HG02610 (cell line): ENCODE results near the gene INTS1.

Experiments
- ATAC-seq: cut with Tn5 transposase; IDR thresholded peaks from one replicate; pipeline ENCODE4 v1.9.1; 2021; ENCODE audit warnings: mild to moderate bottlenecking, moderate library complexity; ENCODE audit not compliant: unreplicated experiment

The INTS1 gene, protein sequence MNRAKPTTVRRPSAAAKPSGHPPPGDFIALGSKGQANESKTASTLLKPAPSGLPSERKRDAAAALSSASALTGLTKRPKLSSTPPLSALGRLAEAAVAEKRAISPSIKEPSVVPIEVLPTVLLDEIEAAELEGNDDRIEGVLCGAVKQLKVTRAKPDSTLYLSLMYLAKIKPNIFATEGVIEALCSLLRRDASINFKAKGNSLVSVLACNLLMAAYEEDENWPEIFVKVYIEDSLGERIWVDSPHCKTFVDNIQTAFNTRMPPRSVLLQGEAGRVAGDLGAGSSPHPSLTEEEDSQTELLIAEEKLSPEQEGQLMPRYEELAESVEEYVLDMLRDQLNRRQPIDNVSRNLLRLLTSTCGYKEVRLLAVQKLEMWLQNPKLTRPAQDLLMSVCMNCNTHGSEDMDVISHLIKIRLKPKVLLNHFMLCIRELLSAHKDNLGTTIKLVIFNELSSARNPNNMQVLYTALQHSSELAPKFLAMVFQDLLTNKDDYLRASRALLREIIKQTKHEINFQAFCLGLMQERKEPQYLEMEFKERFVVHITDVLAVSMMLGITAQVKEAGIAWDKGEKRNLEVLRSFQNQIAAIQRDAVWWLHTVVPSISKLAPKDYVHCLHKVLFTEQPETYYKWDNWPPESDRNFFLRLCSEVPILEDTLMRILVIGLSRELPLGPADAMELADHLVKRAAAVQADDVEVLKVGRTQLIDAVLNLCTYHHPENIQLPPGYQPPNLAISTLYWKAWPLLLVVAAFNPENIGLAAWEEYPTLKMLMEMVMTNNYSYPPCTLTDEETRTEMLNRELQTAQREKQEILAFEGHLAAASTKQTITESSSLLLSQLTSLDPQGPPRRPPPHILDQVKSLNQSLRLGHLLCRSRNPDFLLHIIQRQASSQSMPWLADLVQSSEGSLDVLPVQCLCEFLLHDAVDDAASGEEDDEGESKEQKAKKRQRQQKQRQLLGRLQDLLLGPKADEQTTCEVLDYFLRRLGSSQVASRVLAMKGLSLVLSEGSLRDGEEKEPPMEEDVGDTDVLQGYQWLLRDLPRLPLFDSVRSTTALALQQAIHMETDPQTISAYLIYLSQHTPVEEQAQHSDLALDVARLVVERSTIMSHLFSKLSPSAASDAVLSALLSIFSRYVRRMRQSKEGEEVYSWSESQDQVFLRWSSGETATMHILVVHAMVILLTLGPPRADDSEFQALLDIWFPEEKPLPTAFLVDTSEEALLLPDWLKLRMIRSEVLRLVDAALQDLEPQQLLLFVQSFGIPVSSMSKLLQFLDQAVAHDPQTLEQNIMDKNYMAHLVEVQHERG (N-terminal part only)

DNA sequence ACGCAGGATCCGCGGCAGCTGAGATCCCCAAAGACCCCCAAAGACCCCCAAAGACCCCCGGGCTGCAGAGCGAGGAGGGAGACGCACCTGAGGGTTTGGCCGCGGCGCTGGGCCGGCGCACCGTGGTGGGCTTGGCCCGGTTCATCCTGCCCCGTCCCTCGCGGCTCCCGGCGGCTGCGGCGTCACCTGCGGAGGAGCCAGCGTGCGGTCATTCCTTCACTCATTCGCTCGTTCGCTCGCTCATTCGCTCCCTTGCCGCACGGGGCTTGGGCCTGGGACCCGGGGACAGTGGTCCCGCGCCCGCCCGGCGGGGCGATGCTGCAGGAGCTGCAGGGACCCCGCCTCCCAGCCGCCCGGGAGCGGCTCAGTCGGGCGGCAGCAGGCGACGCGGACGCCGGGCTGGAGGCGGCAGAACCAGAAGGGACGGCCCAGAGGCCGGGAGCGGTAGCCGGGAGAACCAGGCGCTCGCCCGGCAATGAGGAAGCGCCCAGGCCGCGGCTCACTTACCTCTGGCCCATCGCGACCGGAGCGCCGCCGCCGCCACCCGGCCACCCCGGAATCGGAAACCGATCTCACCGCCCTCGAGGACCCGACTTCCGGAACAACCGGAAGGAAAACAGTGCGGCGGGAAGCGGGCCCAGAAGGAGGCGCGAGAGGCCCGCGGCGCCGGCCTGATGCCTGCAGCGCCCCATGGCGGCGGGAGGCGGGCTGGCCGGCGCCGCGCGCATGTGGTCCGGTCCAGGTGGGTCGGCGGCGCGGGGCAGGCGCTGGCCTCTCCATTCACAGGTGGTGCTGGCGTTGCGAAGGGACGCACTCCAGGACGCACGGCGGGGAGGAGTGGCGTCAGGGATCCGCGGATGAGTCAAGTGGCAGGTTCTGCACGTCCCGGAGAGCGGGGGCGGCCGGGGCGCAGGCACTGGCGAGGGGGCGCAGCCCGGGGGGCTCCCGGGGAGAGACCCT is at the start of gene INTS1:
TSS of gene INTS1 (minus strand) at position 574 of the 960 bp plus-strand sequence. CDS start at position 145, 429 bp downstream.
- ATAC-seq: peak; percentile 71

DNA sequence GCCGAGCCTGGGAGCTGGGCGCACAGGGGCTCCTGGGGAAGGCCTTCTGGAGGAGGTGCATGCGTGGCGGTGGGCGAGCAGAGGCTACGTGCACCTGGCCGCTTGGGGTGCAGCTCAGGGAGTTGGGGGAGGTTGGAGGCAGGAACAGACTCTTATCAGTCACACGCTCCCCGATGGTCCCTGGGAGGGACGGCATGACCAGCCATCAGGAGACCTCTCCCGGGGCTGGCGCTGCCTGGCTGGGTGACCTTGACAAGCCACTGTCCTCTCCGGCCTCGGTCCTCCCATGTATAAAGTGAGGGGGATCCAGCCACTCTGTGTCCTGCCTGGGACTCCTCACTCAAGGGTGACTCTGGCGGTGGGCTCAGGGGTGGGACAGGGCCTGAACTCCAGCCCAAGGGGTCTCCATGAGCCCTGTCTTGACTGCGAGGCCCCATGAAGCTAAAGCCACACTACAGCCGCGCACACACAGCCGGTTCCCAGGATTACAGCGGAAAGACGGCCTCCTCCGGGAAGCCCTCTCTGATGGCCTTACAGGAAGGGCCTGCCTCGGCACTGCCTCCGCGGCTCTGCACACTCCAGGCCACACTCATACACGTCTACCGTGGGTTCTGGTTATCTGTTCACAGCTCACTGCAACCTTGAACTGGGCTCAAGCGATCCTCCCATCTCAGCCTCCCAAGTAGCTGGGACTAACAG is 49.5 kb upstream of the INTS1 start:
- ATAC-seq: no peak

DNA sequence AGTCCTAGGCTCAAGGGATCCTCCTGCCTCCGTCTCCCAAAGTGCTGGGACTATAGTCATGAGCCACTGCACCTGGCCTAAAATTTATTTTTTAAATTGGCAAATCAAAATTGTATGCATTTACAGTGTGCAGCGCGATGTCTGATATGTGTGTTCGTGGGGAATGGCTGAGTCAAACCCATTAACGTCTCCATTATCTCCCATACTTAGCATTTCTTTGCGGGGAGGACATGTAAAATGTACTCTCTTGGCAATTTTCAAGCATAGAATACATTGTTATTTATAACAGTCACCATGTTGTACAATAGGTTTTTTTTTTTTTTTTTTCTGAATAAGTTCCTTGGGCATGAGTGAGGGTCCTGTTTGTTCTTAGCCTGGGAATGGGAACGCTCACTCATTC is 48.0 kb upstream of the INTS1 start:
- ATAC-seq: no peak

DNA sequence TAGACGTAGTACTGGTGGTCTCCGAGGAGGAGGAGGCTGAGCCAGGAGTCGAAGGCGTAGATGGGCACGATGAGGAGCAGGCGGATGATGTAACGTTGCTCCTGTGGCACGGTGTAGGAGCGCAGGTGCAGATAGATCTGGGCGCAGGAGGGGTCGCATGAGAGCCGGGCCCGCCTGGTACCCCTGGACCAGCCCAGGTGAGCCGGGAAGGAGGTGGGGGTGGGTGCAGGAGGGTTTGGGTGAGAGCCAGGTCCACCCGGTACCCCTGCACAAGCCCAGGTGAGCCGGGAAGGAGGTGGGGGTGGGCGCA is 46.6 kb upstream of the INTS1 start:
- no peak for ATAC-seq

DNA sequence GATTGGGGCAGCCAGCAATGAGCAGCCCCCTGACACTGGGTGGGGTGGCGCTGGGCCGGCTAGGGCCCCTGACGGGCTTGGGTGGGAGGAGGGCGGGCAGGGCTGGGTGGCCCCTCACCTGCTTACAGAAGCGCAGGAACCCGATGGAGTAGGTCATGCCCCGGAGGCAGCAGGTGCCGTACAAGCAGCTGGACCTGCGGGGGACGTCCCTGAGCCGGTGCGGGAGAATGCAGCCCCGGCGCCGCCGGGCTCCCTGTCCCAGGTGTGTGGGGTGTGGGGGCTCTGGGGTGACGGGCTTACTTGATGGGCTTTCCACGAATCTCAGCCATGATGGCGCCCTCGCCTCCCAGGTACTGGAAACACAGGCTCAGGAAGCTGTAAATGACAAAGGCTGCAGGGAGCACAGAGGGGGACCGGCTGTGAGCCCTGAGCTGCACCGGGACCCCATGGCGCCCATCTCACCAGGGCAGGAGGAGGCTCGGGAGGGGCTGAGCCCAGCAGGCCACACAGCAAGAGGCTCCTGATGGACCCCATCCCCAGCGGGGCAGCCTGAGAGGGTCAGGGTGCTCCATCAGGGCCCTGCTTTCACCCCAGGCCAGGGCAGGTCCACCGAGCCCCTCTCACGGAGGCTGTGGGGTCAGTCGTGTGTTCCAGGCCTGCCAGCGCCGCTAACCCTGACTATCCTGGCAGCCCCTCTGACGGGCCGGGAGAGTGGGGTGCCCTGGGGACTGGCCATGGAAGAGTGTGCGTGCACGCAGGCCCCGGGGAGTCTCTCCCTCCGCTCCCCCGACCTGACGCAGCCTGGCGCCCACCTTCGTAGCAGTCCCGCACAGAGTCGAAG is 46.0 kb upstream of the INTS1 start:
- ATAC-seq: no peak

DNA sequence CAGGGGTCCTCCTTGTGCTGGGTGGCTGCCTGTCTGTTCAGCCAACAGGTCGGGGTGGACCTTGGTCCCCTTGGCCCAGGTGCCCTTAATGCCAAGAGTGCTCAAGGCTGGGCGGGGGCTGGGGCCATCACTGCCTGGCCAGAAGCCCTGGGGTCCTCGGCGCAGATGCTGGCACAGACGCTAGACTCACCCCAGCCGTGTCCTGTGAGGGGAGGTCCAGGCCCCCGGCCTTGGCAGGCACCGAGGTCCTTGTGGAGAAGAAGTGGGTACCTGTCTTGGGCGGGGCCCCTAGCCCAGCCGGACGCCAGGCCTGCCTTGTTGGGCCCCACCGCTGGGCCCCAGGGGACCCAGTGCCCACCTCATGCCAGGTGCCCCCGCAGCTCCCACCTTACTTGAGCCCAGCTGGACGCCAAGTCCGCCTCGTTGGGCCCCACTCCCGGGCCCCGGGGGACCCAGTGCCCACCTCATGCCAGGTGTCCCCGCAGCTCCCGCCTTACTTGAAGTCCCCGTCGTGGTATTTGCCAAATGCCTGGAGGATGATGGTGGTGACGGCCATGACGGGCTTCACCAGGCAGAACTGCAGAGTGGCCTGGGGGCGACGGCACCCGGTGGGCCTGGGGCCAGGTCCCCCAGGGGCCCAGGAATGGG is 45.3 kb upstream of the INTS1 start:
- no peak for ATAC-seq

DNA sequence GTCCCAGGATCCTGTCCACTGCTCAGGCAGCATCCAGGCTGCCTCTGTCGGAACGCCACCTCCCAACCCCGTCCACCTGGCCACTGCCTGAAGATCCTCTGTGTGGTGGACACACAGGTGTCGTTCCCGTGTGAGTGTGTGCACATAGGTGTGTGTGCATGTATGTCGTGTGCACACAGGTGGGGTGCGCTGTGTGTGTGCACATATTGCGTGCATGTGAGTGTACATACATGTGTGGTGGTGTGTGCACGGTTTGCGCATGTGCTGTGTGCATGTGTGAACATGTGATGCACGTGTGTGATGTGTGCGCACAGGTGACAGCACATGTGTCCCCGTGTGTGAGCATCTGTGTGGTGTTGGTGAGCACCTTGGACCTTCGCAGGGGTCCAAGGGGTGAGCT is 44.8 kb upstream of the INTS1 start:
- ATAC-seq: no peak

DNA sequence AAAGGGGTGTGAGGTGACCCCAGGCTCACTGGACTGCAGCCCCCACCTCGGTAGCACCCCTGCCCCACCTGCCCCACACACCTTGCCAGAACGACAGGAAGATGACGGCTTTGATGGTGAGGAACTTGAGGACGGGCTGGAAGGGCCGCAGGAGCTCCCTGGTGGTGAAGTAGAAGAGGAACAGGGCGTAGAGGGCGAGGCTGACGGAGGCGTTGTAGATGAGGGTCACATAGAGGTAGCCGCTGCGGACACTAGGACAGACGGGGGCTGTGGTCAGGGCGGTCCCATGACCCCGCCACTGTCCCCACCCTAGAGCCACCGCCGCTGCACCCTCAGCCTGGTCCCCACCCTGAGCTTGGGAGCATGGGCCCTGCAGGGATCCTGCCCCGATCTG is 44.2 kb upstream of the INTS1 start:
- no peak for ATAC-seq

DNA sequence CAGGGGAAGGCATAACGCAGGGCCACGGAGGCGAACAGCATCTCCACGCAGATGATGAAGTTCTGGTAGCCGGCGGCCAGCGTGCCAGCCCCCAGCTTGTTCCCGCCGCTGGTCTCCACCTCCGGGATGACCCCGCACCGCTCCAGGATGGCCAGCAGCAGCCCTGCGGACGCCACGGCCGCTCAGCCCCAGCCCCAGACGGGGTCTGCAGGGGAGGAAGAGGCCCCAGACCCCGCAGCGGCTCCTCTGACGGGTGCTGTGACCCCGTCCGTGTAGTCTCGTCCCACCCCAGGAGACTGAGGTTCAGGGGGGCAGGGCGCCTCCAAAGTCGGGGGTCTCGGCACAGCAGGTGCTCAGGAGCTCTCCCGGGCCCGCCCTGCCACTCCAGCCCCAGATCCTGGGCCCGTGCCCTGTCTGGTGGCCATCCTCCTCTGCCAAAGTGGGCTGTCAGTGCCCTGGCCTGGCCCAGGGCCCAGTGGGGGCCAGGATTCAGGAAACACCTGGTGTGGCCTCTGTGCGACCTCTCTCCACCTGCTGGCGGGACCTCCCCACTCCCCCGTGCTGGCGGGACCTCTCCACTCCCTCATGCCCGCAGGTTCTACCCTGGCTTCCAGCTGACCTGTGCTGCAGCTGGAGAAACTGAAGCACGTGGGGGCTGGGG is 43.7 kb upstream of the INTS1 start:
- ATAC-seq: no peak

DNA sequence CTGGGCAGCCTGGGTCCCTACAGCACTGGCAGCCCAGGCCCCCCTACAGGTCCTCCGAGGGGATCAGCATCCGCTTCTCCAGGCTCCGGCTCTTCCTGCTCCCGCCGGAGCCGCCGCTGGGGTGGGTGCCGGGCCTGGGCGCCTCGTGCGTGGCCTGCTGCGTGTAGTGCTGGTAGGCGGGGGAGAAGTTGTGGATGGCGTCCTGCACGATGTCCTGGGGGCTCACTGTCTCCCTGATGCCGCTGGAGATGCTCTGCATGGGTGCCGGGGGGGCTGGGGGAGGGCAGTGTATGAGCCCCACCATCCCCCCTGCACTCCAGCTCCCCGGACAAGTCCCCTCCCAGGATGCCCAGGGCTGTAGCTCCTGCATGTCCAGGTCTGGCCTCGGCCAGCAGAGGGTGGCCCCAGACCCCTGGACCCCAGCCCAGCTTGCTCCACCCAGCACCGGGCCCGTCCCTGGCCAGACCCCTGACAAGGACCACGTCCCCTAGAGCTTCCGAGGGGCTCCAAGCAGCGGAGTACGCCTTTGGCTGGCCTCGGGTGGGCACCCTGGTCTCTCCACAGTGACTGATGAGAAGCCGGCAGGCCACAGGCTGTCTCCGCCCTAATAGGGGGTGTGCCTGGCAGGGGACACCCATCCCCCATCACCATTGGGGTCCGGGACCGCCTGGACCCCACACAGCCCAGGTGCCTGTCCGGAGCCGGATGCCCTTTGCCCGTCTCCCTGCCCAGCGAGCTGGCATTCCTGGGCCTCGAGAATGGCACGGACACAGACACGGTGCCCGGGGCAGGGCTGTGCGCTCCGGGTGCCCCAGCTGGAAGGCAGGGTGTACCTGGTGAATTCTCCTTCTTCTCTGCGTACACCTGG is 43.0 kb upstream of the INTS1 start:
- no peak for ATAC-seq

DNA sequence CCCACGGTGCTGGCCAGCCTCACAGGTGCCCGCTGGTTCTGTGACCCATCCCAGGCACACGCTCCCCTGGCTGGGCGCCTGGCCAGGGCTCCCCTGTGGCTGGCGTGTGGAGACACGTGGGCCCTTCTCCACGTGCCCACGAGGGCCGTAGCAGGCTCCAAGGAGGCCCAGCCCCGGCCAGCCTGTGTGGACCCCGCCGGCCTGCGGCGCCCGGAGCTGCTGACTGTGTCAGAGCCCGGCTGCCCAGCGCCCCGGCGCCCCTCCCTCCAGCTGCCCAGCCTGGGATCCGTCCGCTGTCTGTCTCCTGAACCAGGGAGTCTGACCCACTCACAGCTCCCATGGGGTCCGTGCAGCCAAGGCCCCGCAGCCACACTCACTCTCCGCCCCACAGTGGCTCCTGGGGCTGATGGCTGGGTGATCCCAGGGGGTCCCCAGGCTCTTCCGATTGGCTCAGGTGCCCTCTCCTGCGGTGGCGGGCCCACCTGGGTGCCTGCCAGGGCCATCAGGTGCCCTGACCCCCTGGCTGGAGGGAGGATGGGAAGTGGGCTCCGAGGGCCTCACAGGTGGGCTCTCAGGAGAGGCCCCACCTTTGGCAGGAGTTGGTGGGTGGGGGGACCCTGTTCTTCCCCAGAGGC is 42.2 kb upstream of the INTS1 start:
- ATAC-seq: no peak

DNA sequence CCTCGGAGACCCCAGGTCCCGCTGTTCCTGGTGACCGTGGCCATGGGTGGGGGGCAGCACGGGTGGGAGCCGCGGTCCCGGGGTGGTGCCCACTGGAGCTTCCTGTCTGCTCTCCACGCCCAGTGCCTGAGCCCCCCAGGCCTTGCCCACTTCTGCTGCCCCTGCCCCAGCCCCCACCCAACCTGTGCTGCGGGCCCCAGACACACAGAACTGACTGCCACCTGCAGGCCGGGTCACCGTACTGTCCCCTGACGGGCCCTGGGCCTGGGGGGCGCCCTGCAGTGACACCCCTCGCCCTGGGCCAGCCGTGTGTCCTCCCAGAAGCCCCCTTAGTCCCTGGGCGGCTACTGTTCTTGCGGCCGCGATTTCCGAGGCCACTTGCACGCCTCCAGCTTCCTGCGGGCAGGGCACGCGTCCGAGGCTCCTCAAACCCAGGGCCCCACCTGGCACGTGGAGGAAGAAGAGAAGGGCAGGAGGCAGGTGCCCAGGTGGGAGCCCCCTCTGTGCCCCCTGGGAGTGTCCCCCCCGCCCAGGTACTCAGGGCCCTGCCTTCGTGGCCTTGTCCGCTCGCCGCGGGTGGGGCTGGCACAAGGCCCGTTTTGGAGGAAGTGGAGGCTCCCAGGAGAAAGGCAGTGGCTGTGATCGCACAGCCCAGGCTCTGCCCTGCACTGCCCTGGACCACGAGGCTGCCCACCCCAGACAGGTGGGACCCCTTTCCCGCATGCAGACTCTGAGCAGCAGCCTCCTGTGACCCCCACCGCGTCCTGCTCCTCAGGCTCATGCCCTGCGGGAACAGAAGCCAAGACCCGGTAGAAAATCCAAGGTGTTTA is 41.4 kb upstream of the INTS1 start:
- ATAC-seq: no peak

DNA sequence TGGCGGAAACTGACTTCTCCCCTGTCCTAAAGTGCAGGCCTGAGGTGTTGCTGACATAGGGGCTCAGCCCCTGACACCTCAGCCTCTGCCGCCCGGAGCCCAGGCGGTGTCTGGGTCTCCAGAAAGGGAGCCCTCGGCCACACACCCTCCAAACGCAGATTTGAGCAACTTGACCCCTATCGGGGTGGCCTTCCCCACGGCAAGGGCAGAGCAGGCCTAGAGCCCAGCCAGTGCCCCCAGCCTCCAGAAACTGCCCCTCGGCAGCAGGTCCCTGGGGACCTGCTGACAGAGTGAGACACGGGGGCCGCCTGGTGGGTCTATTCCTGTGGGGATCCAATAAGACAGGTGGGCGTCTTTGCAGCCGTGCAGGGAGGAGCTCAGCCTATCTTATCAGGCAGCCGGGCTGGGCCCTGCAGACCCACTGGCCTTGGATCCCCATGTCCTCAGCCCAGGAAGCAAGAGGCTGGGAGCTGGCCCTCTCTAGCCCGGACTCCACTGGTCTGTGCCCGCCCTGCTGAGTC is 40.8 kb upstream of the INTS1 start:
- no peak for ATAC-seq

DNA sequence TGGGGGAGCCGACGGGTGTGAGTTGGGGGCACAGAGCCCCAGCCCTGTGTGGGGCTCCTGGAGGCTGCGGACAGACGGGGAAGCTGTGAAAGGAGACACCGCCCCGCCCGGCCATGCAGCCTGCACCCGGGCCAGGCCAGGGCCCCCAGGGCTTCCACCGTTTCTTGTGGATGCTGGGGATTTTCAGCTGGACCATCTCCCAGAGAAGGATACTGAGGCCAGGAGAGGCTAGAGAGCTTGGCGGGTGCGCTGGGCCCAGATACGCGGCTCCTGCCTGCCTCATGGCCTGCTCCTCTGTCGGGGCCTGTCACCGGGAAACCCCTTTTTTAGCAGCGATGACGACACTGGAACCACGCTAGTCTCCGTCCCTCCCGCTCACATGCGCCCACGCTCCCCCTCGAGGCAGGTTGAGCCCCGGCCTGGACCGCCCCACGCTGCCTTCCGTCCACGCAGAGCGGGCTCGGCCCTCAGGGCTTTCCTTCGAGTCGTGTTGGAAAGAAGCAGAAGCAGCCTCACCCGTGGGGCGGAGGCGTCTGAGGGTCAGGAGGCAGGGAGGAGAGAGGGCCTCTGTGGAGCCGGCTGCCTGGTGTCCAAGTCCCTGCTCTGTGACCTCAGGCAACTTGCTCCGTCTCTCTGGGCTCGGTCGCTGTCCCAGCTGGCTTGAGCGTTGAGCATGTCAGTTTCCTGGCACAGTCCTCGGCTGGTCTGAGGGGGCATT is 40.1 kb upstream of the INTS1 start:
- no peak for ATAC-seq

DNA sequence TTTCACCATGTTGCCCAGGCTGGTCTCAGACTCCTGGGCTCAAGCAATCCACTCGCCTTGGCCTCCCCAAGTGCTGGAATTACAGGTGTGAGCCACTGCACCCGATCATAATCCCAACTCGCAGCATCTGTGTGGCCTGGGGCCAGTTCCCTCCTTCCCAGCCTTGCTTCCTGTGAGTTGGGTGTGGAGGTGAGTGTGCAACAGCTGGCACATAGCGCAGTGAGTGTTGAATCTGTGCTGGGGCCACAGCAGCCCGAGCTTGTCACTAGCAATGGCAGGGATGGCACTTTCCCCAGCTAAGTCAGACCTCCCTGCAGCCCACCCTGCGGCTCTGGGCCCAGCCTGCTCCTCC is 39.6 kb upstream of the INTS1 start:
- no peak for ATAC-seq
